Hippocampal formation (tissue), 2 donors: ENCODE data around the gene LIG4.

Source experiments
- DNase-seq, 2 donors: peaks; one replicate each; lab custom pipeline; 2025; lab: John Stamatoyannopoulos, UW

LIG4 gene

DNA sequence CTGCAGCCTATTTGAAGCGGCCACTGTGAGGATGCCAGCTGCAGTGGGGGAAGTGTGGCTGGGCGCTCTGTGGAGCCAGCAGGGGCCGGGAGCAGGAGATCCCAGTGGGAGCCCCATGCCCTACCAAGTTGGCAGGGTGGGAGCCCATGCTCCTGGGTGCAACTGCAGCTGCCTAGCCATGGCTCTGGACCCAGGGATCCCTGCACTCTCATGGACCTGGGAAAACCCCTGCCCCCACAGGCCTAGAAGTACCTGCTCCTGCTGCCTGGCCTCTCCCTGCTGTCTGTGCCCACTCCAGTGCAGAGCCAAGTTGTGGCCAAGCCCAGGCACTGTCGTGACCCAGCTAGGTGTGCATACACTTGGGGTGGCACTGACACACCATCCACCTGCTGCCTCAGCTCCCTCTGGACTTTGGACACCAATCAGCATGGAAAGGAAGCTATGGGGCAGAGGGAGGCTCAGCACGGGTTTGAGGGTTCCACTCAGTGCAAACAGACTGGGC is 20.9 kb downstream of the LIG4 start:
- no peak for DNase-seq

DNA sequence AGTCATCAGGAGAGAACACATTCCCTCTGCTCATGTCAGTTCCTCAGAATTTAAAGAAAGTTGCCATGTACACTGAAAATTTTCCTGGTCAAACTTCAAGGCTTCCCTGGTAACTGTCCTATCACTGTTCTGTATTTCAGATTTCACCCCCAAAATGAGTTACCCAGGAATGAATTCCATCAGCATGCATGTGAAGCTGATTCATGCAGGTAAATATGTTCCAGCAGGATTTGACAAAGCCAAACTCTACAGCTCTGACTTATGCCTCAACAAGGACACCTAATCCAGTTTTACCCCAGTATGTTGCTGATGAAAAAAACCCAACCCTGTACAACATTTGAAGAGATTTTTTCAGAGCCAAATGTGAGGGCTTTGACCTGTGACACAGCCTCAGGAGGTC is 21.5 kb downstream of the LIG4 start:
- DNase-seq, result no peak

DNA sequence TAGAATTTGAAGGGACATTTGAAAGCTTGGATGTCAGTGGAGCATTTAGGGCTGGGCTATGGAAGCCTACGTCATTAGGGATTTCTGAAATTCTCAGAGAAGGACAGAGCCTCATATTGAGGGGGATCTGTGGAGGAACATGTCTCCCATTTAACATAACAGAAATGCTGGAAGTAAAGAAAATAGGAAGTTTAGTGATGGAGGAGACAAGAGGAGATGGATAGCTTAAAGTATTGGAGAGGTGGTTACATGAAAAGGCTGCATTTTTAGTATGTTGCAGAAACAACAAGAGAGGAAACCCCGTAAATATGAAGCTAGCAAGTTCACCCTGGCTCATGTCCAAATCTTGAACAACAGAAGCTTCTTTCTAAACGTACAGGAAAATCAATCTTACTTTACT is 24.4 kb downstream of the LIG4 start:
- DNase-seq, result no peak

DNA sequence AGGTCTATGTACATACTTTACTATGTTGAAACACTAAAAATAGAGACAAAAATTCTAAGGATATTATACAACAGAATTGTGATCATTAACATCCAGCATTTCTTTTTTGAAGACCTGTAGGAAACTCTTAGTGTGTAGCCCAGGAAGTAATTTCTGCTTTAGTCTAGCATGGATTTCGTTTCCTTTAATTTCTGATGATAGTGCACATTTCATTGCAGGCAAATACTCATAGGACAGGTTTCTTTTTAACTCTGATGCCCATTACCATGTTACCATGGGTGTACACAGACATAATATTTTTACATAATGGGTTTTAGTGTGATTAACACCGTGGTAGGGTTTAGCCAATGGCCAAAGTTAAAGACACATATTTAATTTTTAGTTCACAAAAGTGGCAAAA is 27.1 kb downstream of the LIG4 start:
- DNase-seq, result no peak

DNA sequence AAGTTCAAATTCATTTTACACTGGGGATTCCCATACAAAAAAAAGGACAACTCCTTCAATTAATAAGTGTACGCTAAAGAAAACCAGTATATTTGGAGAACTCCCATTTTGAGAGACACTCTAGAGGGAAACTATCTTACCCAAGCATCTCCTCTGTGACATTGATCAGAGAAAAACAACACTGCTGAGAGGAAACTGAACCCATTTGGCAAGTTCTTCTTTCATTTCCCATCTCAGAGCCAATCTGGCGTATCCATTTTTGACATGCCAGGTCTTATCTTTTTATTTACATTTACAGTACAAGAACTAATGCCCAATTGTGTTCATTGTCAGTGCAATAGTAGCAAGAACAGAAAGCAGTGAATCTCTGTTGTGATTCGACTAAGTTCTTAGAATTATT is 30.1 kb downstream of the LIG4 start:
- no peak for DNase-seq

DNA sequence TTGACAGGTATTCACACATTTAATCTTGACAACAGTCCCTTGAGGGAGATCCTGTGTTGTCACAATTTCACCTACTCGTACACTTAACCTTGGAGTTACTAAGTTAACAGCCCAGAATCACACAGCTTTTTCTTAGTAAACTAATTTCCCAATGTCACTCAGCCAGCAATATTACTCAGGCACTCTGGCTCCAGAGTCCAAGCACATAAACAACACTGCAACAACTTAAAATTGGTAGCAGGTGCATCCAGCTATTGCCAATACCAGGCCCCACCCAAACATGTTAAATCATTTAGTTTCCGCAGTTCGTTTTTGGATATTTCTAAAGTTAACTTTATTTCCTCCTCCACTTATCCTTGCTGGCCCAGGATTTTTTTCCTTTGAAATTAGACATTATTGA is 32.7 kb downstream of the LIG4 start:
- no peak for DNase-seq

DNA sequence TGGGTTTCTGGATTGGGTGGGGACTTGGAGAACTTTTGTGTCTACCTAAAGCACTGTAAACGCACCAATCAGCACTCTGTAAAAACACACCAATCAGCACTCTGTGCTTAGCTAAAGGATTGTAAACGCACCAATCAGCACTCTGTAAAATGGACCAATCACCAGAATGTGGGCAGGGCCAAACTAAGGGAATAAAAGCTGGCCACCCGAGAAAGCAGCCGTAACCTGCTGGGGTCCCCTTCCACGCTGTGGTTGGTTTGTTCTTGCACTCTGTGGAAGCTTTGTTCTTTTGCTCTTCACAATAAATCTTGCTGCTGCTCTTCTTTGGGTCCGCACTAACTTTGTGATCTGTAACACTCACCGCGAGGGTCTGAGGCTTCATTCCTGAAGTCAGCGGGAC is 37.3 kb downstream of the LIG4 start:
- DNase-seq, result no peak

DNA sequence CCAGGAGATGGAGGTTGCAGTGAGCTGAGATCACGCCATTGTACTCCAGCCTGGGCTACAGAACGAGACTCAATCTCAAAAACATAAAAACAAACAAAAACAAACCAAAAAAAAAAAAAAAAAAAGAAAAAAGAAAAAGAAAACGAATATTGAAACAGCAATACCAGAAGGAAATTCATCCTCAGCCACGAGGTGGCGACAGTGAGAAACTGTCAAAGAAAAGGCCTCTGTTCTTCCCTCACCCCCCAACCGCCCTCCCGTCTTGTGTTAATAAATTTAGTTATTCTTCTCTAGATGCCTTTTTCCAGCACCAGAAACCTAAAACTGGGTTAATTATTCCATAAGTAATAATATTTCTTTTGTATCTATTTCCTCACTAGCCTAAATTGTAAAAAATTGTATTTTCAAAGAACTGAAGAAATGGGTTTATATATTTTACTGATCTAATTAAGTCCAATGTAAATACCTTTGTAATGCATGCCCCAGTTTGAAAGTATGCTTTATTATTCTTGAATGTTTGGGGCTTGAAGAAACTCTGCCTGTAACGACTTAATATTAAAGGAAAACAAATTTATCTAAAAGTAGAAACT is 38.6 kb downstream of the LIG4 start:
- no peak for DNase-seq

DNA sequence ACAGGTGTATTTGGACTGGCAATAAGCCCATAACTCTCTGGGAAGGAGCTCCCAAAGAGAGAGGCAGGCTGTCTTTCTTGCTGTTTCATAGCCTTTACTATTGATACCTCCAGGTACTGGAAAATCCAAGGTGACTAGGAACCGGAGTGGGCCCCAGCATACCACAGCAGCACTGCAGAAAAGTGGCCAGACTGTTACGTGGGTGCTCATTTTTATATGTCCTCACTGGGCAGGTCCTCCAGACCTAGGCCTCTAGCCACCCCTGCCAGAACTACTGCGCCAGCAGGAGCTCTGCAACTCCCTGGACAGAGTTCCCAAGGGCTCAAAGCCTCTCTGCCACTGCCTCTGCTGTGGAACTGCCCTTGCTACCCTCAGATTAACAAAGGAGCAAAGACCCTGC is 46.4 kb downstream of the LIG4 start:
- DNase-seq, result no peak

DNA sequence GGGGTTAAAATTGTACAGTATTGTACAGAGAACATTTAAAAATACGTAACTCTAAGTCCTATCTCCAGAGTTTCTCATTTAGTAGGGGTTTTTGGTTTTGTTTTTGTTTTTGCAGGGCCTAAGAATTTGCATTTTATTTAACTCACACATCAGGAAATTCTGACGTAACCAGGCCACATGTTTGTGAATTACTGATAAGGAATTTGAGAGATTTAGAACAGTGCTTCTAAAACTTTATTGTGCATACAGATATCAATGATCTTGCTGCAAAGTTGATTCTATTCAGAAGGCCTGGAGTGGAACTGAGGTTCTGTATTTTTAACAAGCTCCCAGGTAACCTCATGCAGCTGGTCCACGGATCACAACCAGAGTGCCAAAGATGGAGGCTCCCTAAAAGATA is 49.3 kb downstream of the LIG4 start:
- no peak for DNase-seq

DNA sequence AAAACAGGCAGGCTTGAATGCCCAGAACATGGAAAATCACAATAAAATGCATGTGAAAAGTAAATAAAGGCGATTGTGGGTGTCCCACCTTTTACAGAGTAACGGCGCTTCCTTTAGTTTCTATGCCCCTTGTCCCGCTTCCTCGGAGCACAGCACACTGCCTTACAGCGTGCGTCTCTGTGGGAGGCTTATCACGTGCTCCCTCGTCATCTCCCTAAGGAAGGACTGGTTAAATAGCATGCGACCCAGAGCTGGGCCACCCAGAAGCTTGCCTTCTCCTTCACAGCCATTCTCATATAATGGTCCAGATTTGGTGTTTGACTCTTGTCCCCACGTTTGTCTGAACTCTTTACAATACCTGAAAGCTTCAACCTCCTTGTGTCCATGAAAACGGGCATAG is 56.6 kb downstream of the LIG4 start:
- no peak for DNase-seq
